KG1 (cell line): ENCODE data around the gene LCE1C.

Experiments used
- DNase-seq: peaks from one replicate; lab custom pipeline; 2025; lab: John Stamatoyannopoulos, UW

Gene LCE1C

GRCh38 chr1:152806576-152806975 lies at the start of gene LCE1C:
Gene LCE1C (minus strand): TSS chr1:152806651. CDS start chr1:152805478, 1,173 bp downstream.
- DNase-seq: no peak

- no peak for DNase-seq
These were observed 49.2 kb upstream of the LCE1C start for GRCh38 chr1:152855661-152856060.

GRCh38 chr1:152842556-152842955 lies 36.1 kb upstream of the LCE1C start, which contains the start of gene LCE6A:
Gene LCE6A (plus strand): TSS chr1:152842856. CDS start chr1:152843521, 665 bp downstream.
- no peak for DNase-seq

GRCh38 chr1:152836870-152837269 lies 30.4 kb upstream of the LCE1C start:
- no peak for DNase-seq

GRCh38 chr1:152827173-152827572 lies 20.7 kb upstream of the LCE1C start, which contains the start of gene LCE1A:
Gene LCE1A (plus strand): TSS chr1:152827473. CDS start chr1:152827473, 0 bp downstream.
- no peak for DNase-seq

GRCh38 chr1:152824964-152825363 lies 18.5 kb upstream of the LCE1C start:
- DNase-seq: no peak

- no peak for DNase-seq
These were observed 16.8 kb upstream of the LCE1C start for GRCh38 chr1:152823294-152823693.

- DNase-seq: no peak
These were observed 10.9 kb upstream of the LCE1C start for GRCh38 chr1:152817309-152817708.

GRCh38 chr1:152811671-152812070 lies 5.2 kb upstream of the LCE1C start, which contains the start of gene LCE1B:
Gene LCE1B (plus strand): TSS chr1:152811971. CDS start chr1:152812447, 476 bp downstream.
- DNase-seq: no peak

GRCh38 chr1:152811050-152811449 lies 4.6 kb upstream of the LCE1C start:
- DNase-seq: no peak

GRCh38 chr1:152801333-152801732 lies 5.1 kb downstream of the LCE1C start:
- no peak for DNase-seq

- DNase-seq: no peak
These were observed 10.0 kb downstream of the LCE1C start, which contains the start of gene LCE1D for GRCh38 chr1:152796421-152796820. Gene LCE1D (plus strand): TSS chr1:152796721. CDS start chr1:152797795, 1,074 bp downstream.

- DNase-seq: no peak
These were observed 10.8 kb downstream of the LCE1C start for GRCh38 chr1:152795686-152796085.

- DNase-seq: no peak
These were observed 20.4 kb downstream of the LCE1C start, which contains the start of gene LCE1E for GRCh38 chr1:152786077-152786476. Gene LCE1E (plus strand): TSS chr1:152786257. CDS start chr1:152787300, 1,043 bp downstream.

- no peak for DNase-seq
These were observed 23.4 kb downstream of the LCE1C start for GRCh38 chr1:152783095-152783494.

GRCh38 chr1:152777510-152778137 lies 28.8 kb downstream of the LCE1C start:
- no peak for DNase-seq

- DNase-seq: no peak
These were observed 30.1 kb downstream of the LCE1C start for GRCh38 chr1:152776361-152776760.

- DNase-seq: no peak
These were observed 31.6 kb downstream of the LCE1C start, which contains the start of gene LCE1F for GRCh38 chr1:152774875-152775274. Gene LCE1F (plus strand): TSS chr1:152775140. CDS start chr1:152776372, 1,232 bp downstream.

- no peak for DNase-seq
These were observed 36.0 kb downstream of the LCE1C start for GRCh38 chr1:152770411-152770810.

GRCh38 chr1:152768847-152769533 lies 37.5 kb downstream of the LCE1C start:
- no peak for DNase-seq

GRCh38 chr1:152761609-152762213 lies 44.7 kb downstream of the LCE1C start:
- DNase-seq: no peak

GRCh38 chr1:152760551-152761190 lies 45.8 kb downstream of the LCE1C start:
- DNase-seq: no peak
